CD4-positive, alpha-beta T cell treated with Interleukin-17A for 4 hours (primary cell): ENCODE data around the gene CCDC14.
"Not testable (repeated sequence)": the region's sequence is repeated elsewhere in the genome, so short reads cannot be mapped to it uniquely, and the experiment has no call there.

Experiments used
- DNase-seq: peaks from one replicate; pipeline ENCODE4 v3.0.0-alpha.2; 2020; ENCODE audit warnings: mixed read lengths

Gene CCDC14

DNA sequence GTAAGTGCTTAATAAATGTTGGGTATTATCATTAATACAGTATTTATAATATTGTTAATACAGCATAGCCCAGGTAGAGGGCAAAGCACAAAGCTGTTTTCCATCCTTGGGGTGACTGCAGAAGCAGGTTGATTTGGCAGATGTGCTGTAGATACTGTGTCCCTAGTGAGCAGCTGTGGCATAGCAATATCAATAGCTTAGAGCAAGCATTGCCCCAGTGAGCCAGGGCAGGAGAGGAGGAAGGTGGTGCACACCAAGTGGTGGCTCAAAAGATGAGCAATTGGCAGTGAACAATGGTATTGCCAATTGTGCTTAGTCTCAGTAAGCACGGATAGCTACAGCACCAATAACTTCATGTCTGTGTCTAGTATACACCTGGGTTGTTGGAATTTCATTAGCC is 5.8 kb upstream of the CCDC14 start:
- not testable (repeated sequence) for DNase-seq

DNA sequence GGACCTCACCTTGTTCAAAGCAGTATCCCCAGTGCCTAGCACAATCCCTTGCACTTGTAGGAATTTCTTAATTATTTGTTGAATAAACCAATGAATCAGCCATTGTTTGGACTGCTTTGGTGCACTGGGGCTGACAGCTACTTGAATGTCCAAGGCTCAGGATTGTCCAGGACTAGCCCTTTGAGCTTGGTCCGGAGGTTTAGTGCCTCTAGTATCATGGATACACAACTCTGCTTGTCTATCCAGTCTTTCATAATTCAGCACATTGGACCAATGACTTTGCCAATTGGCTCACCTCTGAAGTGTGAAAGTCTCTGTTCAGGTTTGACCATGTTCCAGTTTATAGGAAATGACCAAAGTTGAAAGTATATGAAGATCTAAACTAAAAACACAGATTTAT is 3.8 kb upstream of the CCDC14 start:
- DNase-seq: not testable (repeated sequence)

DNA sequence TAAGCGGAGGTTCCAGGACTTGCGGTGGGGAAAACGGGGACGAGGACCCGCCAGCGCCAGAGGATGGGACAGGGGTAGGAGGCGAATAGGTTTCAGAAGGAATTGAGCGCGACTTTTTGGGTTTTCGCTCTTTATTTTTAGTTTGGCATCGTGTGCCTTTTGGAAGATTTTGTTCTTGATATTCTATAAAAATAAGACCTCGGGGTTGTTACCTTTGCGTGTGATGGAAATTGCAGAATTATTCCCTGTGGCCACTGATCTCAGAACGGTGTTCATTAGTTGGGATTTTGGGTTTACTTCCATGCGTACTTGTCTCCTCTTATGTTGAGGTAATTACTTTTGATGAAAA is 453 bp upstream of the CCDC14 start:
- no peak for DNase-seq

DNA sequence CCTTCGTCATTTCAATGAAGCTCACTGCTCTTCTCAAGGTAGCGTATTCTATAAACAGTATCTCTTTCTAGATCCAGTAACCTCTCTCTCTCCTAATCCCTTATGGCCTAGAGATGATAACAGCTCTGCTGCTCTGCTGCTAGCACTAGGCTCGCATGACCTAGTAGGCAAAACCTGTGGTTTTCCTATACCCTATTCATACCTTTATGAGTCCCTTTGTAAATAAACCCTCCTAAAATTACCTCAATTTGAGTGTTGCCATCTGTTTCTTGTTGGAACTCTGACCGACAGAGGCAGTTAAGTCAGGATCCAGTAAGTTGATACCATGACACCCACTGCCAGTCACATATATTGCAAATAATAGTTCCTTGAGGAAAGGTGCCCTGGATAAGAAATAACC is 7.3 kb downstream of the CCDC14 start:
- DNase-seq: no peak

DNA sequence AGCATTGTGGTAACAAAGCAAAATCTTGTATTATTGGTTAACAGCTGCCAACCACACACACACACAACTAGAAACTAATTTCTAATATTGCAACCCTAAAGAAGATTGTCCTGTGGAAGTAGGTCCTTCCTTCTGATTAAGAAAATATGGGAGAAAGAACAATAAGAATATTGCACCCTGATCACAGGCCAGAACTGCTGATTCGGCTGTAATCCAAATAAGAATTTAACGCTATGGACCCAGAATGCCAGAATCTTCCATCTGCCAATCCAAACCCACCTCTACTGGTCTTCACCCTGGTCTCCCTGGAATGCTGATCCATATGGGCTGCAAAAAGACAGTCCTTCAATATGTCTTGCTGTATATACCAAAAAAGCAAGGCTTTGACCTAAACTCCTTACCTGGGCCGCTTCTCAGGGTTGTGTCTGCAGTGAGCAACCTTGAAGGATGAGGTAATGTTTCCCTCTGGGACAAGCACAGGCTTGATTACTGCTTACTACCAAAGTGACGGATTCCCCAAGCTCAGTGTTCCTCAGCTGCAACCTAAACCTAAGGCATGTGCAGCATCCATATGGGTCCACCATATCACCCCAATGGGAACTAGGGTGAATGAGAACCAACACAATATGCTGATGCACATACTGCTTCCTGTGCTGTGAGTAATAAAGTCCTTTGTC is 8.0 kb downstream of the CCDC14 start:
- DNase-seq: no peak

DNA sequence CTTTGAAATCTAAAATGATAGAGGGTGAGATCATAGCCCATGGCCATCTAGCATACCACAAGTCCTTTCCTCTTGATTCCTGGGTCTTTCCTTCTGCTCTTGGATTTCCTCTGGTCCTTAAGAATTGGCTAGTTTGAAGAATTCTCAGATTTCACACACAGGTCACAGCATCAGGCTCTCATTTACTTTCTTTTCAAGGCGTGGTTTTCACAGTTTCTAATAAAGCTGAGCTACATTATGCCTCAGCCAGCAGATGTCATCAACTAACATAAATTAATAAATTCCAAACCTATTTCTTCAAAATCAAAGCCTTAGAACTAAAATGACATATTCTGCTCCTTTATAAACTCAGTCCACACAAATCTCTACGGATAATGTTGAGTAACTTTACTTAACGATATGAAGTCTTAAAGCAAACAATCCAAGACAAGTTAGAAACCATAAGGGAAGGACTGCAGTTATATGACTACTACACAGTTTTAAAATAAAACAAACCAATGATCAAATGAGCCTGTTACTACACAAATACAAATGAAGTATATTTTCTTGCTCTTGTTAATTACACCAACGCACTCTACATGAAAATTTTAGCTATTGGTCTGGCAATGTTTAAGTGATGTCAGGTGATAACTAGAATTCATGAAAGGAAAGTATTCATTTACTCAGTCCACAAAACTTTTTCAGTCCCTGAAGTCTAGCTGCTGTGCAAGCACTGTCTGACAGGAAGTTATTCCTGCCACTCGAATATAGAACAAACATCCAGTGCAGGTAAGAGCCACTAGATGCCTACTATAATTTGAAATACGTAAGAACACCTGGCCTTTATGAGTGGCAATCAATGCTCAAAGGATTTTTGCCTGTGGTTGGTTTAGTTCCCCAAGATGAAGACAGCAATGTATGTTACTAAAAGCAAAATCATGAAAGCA is 9.2 kb downstream of the CCDC14 start:
- no peak for DNase-seq

DNA sequence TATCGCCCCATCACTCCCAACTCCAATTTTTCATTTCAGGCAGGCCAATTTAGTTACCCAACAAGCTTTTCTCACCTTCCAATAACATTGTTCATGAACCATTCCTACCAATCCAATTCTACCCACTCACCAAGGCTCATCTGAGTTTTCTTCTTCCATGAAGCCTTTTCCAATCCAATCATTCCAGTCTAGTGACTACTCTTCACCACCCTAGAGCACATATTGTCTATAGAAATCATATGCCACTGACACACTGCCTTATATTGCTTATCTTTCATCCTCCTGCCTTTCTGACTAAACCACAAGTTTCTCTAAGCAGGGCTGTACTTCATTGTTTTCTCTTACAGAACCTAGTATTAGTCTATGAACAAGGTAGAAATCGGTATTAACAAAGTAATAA is 11.4 kb downstream of the CCDC14 start:
- no peak for DNase-seq

DNA sequence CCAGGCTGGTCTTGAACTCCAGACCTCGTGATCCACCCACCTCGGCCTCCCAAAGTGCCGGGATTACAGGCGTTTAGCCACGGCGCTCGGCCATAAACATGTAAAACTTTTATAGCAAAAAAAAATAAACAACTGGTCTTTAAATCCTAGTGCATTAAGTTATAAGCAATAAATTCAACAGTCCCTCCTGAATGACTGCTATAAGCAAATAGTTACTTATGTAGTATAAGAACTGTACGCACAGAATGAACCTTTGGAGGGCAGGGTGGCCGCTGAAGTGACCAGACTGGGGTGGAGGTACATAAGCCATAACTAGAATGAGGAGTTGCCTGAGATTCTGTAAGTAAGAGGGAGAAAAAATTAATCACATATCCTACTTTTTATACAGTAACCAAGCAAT is 12.6 kb downstream of the CCDC14 start:
- DNase-seq: no peak

DNA sequence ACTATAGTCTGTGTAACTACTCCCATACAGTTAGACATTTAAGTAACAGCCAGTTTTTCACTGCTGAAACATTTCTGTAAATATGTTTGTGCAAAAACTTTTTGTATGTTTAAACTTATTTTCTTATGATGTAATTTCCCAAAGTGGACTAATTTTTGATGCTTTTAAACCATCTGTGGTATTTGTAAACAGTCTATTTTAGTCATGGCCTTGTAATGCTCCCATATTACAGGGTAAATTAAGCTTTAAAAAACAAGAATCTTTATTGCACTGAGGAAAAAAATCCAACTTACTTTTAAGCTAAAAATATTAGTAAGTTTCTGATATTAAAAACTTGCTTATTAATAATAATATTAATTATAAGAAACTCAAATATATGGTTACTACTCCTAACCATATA is 13.5 kb downstream of the CCDC14 start:
- no peak for DNase-seq

DNA sequence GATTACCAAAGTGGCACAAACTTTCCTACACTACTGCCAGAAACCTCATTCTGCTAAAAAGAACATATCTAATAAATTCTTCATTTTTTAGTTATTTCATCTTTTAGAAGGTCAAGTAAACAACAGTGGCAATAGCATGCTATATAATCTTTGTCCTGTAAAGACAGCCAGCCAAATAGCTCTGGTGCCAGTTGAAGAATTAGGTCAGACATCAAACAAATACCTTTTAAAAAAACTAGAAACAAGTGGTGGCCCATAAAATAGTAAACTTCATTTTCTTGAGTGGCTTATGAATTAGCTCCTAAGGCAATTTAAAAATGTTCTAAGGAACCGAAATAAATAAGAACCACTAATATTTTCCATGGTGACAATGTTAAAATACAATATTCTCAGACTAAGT is 19.5 kb downstream of the CCDC14 start:
- DNase-seq: no peak

DNA sequence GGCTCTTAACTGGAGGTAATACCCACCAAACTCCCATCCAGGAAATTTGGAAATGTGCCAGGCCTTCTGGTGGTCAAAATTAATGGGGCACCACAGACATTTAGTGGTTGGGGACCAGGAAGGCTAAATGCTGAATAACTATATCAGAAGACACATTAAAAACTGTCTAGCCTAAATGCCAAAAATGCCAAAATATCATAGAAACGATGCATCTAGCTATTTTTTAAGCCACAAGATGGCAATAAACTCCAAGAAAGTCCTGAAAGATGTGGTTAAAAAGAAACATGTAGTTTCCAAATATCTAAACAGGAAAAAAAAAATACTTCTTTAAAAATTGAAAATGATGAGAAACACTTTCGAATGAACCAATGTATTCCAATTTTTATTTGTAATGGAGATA is 19.9 kb downstream of the CCDC14 start:
- no peak for DNase-seq

DNA sequence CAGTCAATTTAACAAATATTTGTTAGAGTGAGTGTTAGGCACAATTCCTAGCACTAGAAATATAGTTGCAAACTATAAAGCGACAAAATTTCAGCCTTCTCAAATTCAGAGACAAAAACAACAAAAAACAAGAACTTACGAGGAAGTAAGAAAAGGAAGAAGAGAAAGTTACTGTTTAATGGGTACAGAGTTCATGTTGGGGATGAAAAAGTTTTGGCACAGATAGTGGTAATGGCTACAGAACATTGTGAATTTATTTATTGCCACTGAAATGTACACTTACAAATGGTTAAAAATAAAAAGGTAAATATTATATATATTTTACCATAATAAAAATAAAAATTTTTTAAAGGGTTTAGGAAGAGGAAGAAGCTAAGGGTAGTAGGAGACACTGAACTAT is 21.3 kb downstream of the CCDC14 start:
- no peak for DNase-seq

DNA sequence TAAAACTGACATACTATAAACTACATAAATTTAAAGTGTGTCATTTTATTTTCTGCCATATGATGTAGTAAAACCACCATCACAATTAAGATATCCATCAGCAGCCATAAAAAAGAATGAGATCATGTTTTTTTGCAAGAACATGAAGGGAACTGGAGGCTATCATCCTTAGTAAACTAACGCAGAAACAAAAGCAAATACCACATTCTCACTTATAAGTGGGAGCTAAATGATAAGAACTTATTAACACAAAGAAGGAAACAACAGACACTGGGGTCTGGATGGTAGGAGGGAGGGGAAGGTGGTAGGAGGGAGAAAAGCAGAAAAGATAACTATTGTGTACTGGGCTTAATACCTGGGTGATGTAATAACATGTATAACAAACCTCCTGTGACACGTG is 24.6 kb downstream of the CCDC14 start:
- DNase-seq: no peak

DNA sequence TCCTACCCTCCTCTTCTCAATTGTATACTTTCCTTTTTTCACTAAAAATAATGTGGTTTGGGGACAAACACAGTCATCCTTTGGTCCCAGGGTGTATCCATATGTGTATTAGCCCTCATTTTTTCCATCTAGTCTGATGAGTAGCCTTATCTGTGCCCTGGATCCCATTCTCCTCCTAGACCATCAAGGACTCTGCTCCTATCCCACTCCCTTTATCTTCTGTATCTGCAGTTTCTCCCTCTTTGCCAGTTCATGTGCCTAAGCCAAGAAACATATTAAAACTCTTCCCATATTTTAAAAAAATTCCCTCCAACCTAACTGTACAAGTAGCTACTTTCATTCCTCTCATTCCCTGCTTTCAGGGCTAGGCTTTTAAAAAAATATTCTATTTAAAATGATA is 25.2 kb downstream of the CCDC14 start:
- DNase-seq: no peak

DNA sequence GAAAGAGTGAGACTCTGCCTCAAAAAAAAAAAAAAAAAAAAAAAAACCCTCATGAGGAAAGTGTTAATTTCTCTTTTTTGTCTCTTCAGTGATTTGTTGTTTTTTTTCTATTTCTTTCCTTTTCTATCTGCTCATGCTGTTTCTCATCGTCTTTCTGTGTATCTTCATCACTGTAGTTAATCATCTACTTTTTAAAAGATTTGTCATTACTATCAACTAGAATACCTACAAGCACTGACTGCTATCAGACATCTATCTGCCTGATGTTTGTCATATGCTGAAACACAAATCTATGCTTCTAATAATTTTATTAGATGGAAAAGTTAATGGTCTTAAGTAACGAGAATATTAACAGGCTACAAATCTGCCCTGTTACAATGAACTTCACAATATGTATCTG is 26.8 kb downstream of the CCDC14 start:
- no peak for DNase-seq

DNA sequence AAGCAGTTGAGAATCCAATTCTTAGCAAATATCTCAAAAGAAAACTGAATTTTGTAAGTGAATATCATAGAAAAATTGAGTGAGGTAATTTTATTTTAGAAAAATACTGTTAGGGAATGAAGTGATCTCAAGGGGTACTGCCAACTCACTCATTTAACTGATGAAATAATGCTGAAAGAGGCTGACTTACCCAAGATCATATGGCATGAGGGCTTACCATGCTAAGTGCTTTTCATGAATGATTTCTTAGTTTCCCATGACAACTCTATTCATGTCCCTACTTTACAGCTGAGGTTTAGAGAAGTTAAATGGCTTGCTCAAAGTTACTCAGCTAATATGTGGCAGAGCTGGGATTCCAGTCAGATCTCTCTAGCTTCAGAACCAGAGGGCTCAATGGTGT is 30.6 kb downstream of the CCDC14 start:
- no peak for DNase-seq

DNA sequence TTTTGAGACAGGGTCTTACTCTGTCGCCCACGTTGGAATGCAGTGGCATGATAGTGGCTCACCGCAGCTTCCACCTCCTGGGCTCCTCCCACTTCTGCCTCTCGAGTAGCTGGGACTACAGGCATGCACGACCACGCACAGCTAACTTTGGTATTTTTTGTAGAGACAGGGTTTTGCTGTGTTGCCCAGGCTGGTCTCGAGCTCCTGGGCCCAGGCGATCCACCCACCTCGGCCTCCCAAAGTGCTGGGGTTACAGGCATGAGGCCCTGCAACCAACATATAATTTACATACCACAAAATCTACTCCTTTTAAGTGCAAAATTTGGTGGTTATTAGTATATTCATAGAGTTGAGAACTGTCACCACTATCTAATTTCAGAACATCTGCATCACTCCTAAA is 31.7 kb downstream of the CCDC14 start:
- no peak for DNase-seq

DNA sequence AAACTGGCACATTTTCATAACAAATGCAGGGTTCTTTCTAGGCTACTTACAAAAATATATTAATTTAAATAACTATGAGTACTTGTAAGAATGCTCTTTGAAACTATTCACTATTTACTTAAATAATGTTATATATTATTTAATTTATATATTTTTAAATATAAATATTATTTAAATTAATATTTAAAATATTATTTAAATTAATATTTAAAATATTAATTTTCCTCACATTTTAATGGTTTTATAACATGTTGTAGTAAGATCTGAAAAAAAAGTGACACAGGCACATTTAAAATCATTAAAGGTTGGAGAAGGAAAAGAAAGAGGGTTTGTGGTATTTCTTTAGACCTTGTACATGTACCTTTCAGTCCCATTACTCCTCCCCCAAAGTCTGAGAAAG is 34.6 kb downstream of the CCDC14 start:
- no peak for DNase-seq

DNA sequence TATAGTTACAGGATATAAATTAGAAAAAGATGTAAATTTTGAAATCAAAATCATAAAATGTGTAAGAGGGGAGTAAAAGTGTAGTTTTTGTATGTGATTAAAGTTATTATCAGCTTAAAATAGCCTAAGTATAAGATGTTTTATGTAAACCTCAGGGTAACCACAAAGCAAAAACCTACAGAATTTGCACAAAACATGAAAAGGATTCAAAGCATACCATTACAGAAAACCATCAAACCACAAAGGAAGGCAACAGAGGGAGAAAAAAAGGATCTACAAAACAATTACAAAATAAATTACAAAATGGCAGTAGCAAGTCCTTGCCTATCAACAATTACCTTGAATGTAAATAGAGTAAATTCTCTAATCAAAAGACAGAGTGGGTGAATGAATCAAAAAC is 40.2 kb downstream of the CCDC14 start:
- no peak for DNase-seq

DNA sequence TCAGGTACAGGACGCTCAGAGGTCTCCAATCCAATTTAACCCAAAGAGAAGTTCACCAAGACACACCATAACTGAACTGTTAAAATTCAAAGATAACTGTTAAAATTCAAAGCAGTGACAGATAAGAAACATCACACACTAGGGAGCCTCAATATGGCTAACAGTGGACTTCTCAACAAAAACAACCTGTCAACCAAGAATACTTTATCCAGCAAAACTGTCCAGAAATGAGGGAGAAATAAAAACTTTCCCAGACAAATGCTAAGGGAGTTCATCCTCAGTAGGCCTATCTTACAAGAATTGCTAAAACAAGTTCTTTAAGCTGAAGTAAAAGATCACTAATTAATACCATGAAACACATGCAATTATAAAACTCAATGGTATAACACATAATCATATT is 40.6 kb downstream of the CCDC14 start:
- DNase-seq: no peak

DNA sequence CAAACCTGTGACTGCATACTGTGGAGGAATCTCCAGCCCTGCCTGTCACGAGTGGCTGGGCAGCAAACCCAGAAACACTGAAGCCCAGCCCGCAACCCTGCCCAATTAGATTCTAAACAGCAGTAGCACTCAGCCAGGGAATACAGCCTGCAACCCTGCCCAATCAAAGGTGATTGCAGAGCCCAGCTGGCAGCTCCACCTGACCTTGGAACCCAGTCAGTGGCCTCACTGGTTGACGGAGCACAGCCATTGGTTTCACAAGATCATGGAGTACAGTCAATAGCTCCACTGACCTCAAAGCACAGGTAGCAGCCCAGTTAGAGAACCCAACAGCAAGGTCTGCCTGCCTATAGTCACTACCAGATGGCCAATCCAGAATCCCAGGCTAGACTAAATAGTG is 41.7 kb downstream of the CCDC14 start:
- DNase-seq: no peak

DNA sequence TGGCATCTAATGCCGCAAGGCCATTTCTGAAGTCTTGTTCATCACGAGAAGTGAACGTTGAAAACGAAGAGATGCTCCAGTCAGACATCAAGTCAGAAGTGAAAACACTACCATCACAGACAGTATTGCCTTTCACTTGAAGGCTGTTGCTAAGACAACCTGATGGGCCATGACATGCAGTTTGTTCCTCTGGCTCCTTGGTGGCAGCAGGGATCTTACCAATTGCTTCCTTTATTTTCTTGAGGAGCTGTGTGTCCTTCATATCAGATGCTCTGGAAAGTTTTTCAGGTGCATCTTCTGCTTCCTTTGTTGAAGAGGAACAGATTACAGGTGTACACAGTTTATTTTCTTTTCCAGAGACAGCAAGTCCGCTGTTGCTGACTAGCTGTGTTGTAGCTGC is 46.2 kb downstream of the CCDC14 start:
- DNase-seq: no peak

DNA sequence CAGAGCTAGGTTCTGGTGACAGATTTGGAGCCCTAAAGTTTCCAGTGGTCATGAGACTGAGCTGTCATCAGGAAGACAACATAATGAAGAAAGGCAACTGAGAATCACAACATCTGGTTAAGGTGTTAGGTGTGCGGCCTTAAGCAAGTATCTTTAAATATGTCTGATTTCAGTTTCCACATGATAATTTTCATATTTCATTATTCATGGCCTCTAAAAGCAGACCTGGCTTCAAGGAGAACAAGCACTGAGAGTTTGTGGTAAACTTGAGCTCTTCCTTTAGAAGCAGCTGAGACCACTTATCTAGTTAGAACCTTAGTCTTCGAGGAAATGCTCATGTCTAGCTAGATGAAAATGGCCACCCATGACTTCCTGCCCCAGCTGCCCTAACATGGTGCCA is 51.2 kb downstream of the CCDC14 start:
- no peak for DNase-seq

DNA sequence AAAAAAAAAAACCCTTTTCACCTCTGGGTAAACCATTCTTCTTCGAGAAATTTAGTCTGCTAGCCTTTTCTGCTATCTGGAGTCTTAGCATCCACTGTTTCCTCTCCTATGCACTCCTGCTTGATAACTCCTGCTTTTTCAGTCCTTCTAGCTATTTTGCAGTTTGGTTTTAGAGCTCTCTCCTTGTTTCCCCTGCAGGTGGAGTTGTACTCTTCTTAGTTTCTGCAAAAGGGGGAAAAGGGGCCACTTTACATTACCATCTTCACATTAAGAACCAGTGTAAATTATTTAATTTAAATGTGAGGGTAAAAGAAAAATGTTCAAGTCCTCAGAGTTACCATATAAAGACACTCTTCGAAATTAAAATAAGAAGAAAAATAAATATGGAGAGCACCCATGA is 53.3 kb downstream of the CCDC14 start:
- DNase-seq: no peak
